Measurements from ENCODE around the gene SGMS1. TPM values are rescaled to one million over a fixed set of nuclear protein-coding genes. Genes with fewer than 3 reads are reported as not detected.
"Not testable (repeated sequence)": the region's sequence is repeated elsewhere in the genome, so short reads cannot be mapped to it uniquely, and the experiment has no call there.

The SGMS1 gene
- total and polyA plus RNA-seq, 2 donors (not counting 3 experiments of a cell fraction or from before 2014, with no cell fraction given), result 9.7 to 23.7 TPM

DNA sequence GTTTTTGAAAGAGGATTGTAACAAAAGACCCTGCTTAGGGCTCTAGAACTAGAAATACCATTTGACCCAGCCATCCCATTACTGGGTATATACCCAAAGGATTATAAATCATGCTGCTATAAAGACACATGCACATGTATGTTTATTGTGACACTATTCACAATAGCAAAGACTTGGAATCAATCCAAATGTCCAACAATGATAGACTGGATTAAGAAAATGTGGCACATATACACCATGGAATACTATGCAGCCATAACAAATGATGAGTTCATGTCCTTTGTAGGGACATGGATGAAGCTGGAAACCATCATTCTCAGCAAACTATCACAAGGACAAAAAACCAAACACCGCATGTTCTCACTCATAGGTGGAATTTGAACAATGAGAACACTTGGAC, 77.5 kb downstream of the SGMS1 start:
- FAIRE-seq; BruUV-seq (replicated peaks); H3K9me3 ChIP-seq (replicated peaks; ENCODE audit: control insufficient read depth, insufficient read depth, low read length); H4K20me1 ChIP-seq (replicated peaks; ENCODE audit: control insufficient read depth, extremely low read depth, insufficient read depth, low read length); H3K27me3 ChIP-seq (ENCODE audit: control insufficient read depth in 2 of 2, insufficient read depth in 2 of 2, low read length in 2 of 2); H3K9ac ChIP-seq (replicated peaks; ENCODE audit: extremely low read depth, insufficient read depth, low read length); H3K79me2 ChIP-seq (ENCODE audit: control insufficient read depth, insufficient read depth, low read length); H3K36me3 ChIP-seq (ENCODE audit: control insufficient read depth in 2 of 2, extremely low read depth in 1 of 2, insufficient read depth in 2 of 2, low read length in 2 of 2); H3K27ac ChIP-seq (ENCODE audit: insufficient read depth, low read depth, low read length); H2AFZ ChIP-seq (ENCODE audit: low read depth, low read length); intact Hi-C loops (cut with micrococcal nuclease); H3K4me3 ChIP-seq (replicated peaks in 1 of 3; ENCODE audit: insufficient read depth in 1 of 3, low read depth in 1 of 3, low read length in 3 of 3); POLR2A ChIA-PET; H3K4me2 ChIP-seq (ENCODE audit: insufficient read depth, low read length); H3K4me1 ChIP-seq (ENCODE audit: control insufficient read depth, extremely low read depth, insufficient read depth, low read length); H3K9me1 ChIP-seq (replicated peaks; ENCODE audit: control insufficient read depth, extremely low read depth, insufficient read depth, low read length); dilution Hi-C loops (cut with MboI; ENCODE audit: extremely low pct_ligation_motif_present, low sequenced_read_pairs); CTCF ChIA-PET; DNase-seq (ENCODE audit: low read depth, low spot score): not testable (repeated sequence)

DNA sequence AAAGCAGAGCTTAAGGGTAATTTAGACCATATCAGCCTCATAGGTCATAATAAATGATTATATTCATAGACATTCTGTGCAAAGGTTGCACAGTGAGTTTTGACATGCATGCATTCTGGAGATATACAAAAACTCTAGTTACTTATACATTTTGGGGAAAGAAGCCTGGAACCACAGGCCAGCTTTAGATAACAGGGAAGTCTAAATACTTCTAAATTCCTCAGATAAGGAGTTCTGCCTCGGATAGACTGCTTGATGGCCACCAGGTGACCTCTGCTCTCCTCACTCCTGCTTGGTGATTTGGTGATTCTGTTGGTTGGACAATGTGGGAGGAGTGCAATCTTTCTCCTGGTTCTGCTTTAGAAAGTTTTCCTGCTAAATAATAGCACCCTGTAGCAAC, 77.9 kb downstream of the SGMS1 start:
- Histone ChIP-seq H3K4me2 (ENCODE audit: insufficient read depth, low read length) (no peak overlapping the region), H3K4me1 (ENCODE audit: control insufficient read depth, extremely low read depth, insufficient read depth, low read length) (no peaks in the 10 kb centered on the region), H3K79me2 (ENCODE audit: control insufficient read depth, insufficient read depth, low read length) (no peaks in the 10 kb centered on the region), H3K9me3 (replicated peaks; ENCODE audit: control insufficient read depth, insufficient read depth, low read length) (no peaks in the 10 kb centered on the region), H3K9me1 (replicated peaks; ENCODE audit: control insufficient read depth, extremely low read depth, insufficient read depth, low read length) (no peaks in the 10 kb centered on the region), H3K9ac (replicated peaks; ENCODE audit: extremely low read depth, insufficient read depth, low read length) (no peak overlapping the region), H3K27me3 (ENCODE audit: control insufficient read depth in 2 of 2, insufficient read depth in 2 of 2, low read length in 2 of 2) (no peaks in the 10 kb centered on the region), H2AFZ (ENCODE audit: low read depth, low read length) (no peak overlapping the region), H3K4me3 (replicated peaks in 1 of 3; ENCODE audit: insufficient read depth in 1 of 3, low read depth in 1 of 3, low read length in 3 of 3) (no peak overlapping the region), H4K20me1 (replicated peaks; ENCODE audit: control insufficient read depth, extremely low read depth, insufficient read depth, low read length) (no peaks in the 10 kb centered on the region), H3K27ac (ENCODE audit: insufficient read depth, low read depth, low read length) (no peak overlapping the region), H3K36me3 (ENCODE audit: control insufficient read depth in 2 of 2, extremely low read depth in 1 of 2, insufficient read depth in 2 of 2, low read length in 2 of 2) (no peaks in the 10 kb centered on the region)
- FAIRE-seq, result no peak
- ChIA-PET POLR2A (no interaction called here), CTCF (no interaction called here)
- no peak for DNase-seq (ENCODE audit: low read depth, low spot score)
- no TSS peak for BruUV-seq (replicated peaks)
- dilution Hi-C loops (cut with MboI; ENCODE audit: extremely low pct_ligation_motif_present, low sequenced_read_pairs), result no loop called here
- intact Hi-C loops (cut with micrococcal nuclease), result no loop called here
- TF ChIP-seq MYC (IDR thresholded peaks at IDR 0.05; ENCODE audit: low read depth, low read length) (no peak), POLR2AphosphoS5 (IDR thresholded peaks at IDR 0.05; ENCODE audit: insufficient read depth, low read depth, low read length) (no peak), GATA2 (IDR thresholded peaks at IDR 0.05; ENCODE audit: insufficient read depth, insufficient read length, low read depth, low read length) (no peak)

Measured in endothelial cell of umbilical vein (primary cell).